Heart right ventricle (tissue), 16 donors: ENCODE data around the gene ZNF778. TPM values are rescaled to one million over a fixed set of nuclear protein-coding genes. Genes with fewer than 3 reads are reported as not detected.
"Not testable (repeated sequence)": the region's sequence is repeated elsewhere in the genome, so short reads cannot be mapped to it uniquely, and the experiment has no call there.

Experiments
- ATAC-seq, 8 donors: fragments of 200-7000 bp; cut with Tn5 transposase; one replicate each; pipeline ENCODE4 v1.9.1; 2020; ENCODE audit warnings: mild to moderate bottlenecking in 8 of 8, moderate library complexity in 8 of 8, moderate number of reproducible peaks in 1 of 8
- DNase-seq, 2 donors: peaks; one replicate each; pipeline ENCODE4 v3.0.0-alpha.2; 2020
- H3K27ac ChIP-seq, 10 donors: fragments of 200-600 bp; sonication (generic) in 2 of 10; one replicate each; pipeline versions ENCODE4 v1.5.0 to v1.8.0; 2020 to 2022; ENCODE audit warnings: mild to moderate bottlenecking in 3 of 10
- H3K27me3 ChIP-seq, 7 donors: fragments of 200-600 bp; one replicate each; pipeline ENCODE4 v1.8.0; 2021 to 2022; ENCODE audit warnings: mild to moderate bottlenecking in 2 of 7
- H3K36me3 ChIP-seq, 9 donors: fragments of 200-600 bp; sonication (generic) in 1 of 9; one replicate each; pipeline versions ENCODE4 v1.5.0 to v1.8.0; 2020 to 2022; ENCODE audit warnings: mild to moderate bottlenecking in 2 of 9
- H3K4me1 ChIP-seq, 9 donors: fragments of 200-600 bp; sonication (generic) in 1 of 9; one replicate each; pipeline versions ENCODE4 v1.5.0 to v1.8.0; 2020 to 2022; ENCODE audit warnings: mild to moderate bottlenecking in 4 of 9
- H3K4me3 ChIP-seq, 10 donors: fragments of 200-600 bp; sonication (generic) in 2 of 10; one replicate each; pipeline versions ENCODE4 v1.5.0 to v1.8.0; 2020 to 2022; ENCODE audit warnings: mild to moderate bottlenecking in 7 of 10, moderate library complexity in 2 of 10
- H3K9me3 ChIP-seq, 11 donors: fragments of 200-600 bp in 10 of 11; sonication (generic) in 2 of 11; one replicate each; pipeline versions ENCODE4 v1.5.0 to v1.8.0; 2013 to 2022; ENCODE audit warnings: mild to moderate bottlenecking in 2 of 11, control low read depth in 1 of 11, moderate library complexity in 1 of 11
- CTCF ChIP-seq, 9 donors: fragments of 200-600 bp; sonication (generic) in 2 of 9; IDR thresholded peaks; one replicate each; pipeline versions ENCODE4 v1.5.0 to v1.8.0; 2021 to 2022; ENCODE audit warnings: antibody characterized with exemption in 9 of 9, mild to moderate bottlenecking in 5 of 9, moderate library complexity in 1 of 9
- WGBS, 2 donors: extraction: QIAGEN DNeasy Blood & Tissue Kit; methylation state at CpG; one replicate each; pipeline ENCODE4 v1.1.7; 2013; ENCODE audit warnings: inconsistent platforms in 1 of 2; 5-methylcytosine and 5-hydroxymethylcytosine counted together
- intact Hi-C, 10 donors: fragments of 100-400 bp; cut with DNase I; formaldehyde crosslinking; loops; one replicate each; pipeline versions ENCODE4 v1.11.1 to v1.14.2; 2022
- polyA plus RNA-seq, 2 donors: library from polyadenylated mRNA; stranded (reverse); fragments of 200-250 nt; gene quantifications; one replicate each; pipeline ENCODE4 v1.2.3, GENCODE V29; 2013
- total RNA-seq, 10 donors: library from RNA; stranded (reverse); fragmentation: NEBNext Ultra II Directional in 3 of 10; extraction: Animal tissue kit (Norgen Biotek cat#: 25700) in 3 of 10; gene quantifications; one replicate each; pipeline versions ENCODE4 v1.2.1 to v1.2.4, GENCODE V29; 2021 to 2023
- donor health status: Arrhythmogenic right ventricular cardiomyopathy.
- donor health status: ischemic (EF 13 %, LVEDD 7.1; RV severe dilation, severe dysfunction).
- donor health status: healthy with polysubstance abuse.
- donor health status: DM: no; HTN: yes; CAD: no.
- donor health status: DM: no; HTN: no; CAD: no.
- donor health status: ischemic (EF 25% LVEDD 6.9; RV normal size, moderate dysfunction).
- donor health status: ischemic (EF 25% LVEDD 5.7; RV mildly dilated, moderate dysfunction).
- donor health status: healthy.
- donor health status: DM: yes; HTN: yes; CAD: no.
- donor health status: Ischemic cardiomyopathy.
- donor health status: ischemic (EF 35%, LVEDD 5.7; RV mildly dilated, moderate dysfunction).
- donor health status: nonischemic (EF 11% LVEDD 7.7; RV severe dilation, severe dysfunction).
- donor health status: DM: yes; HTN: yes; CAD: no.
- donor health status: PGD.
- donor health status: ischemic (EF 29% LVEDD 5.4; RV normal size, mild dysfunction).
- donor health status: nonischemic (EF 23%, LVEDD 6.1; RV moderate dilation, normal function).

The ZNF778 gene
- total and polyA plus RNA-seq, 12 donors: 1.7 to 11.3 (median 8.2) TPM

GRCh38 chr16:89261691-89262563 is 44.4 kb downstream of the ZNF778 start:
- Histone ChIP-seq H3K36me3 (peaks cover 0 to 23% (median 14%) of the 10 kb centered on the region in 9 donors), H3K4me3 (peak overlapping the region in 3 of 10 donors; percentile 3 to 9 (median 7))
- no peak for DNase-seq

GRCh38 chr16:89264800-89265550 is 47.5 kb downstream of the ZNF778 start:
- Histone ChIP-seq H3K27ac (no peak overlapping the region), H3K27me3 (no peaks in the 10 kb centered on the region), H3K9me3 (peaks cover 0 to 16% (median 0%) of the 10 kb centered on the region in 11 donors), H3K4me3 (no peak overlapping the region), H3K36me3 (peaks cover 0 to 46% (median 27%) of the 10 kb centered on the region in 9 donors), H3K4me1 (peaks cover 0 to 5% (median 0%) of the 10 kb centered on the region in 9 donors)
- peak in 1 of 8 donors; percentile 4 for ATAC-seq
- TF ChIP-seq CTCF (IDR thresholded peaks at IDR 0.05): no peak
- WGBS, 2 donors: 91 to 95% methylated on average over 19 of the region's 19 CpGs
- intact Hi-C loops: no loop called here
- DNase-seq: no peak

More at GRCh38 chr16:89261691-89262563, 44.4 kb downstream of the ZNF778 start:
- H3K4me1 ChIP-seq: peaks cover 0 to 13% (median 8%) of the 10 kb centered on the region in 9 donors
- WGBS, 2 donors: 85 to 89% methylated on average over 30 of the region's 30 CpGs
- intact Hi-C loops: no loop called here
- ATAC-seq: peak in 2 of 8 donors; percentile 22 to 58
- no peak overlapping the region for H3K27ac ChIP-seq
- peaks cover 0 to 19% (median 12%) of the 10 kb centered on the region in 7 donors for H3K27me3 ChIP-seq
- no peak for TF ChIP-seq CTCF (IDR thresholded peaks at IDR 0.05)
- H3K9me3 ChIP-seq: peaks cover 0 to 16% (median 0%) of the 10 kb centered on the region in 11 donors

DNA sequence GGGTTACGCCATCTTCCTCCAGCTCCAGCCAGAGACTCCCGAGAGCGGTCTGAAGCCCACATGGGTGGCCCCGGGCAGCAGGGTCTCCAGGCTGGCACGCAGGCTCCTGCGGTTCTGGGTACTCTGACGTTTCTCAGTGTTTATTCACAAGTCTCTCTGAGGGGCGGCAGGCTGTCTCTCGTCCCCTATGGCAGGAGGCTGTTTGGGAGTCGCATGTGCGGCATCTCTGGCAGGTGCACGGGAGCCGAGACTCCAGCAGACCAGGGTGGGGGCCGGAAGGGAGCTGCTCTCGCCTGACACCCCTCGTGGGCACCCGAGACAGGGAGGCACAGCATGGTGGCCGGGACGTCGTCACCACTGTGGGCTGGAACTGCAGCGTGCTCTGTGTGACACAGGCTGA is 48.1 kb downstream of the ZNF778 start:
- no peak overlapping the region for H3K27ac ChIP-seq
- peaks cover 0 to 16% (median 0%) of the 10 kb centered on the region in 11 donors for H3K9me3 ChIP-seq
- no peak overlapping the region for H3K4me3 ChIP-seq
- TF ChIP-seq CTCF (IDR thresholded peaks at IDR 0.05): no peak
- intact Hi-C loops: no loop called here
- ATAC-seq: no peak
- DNase-seq: no peak
- H3K4me1 ChIP-seq: peaks cover 0 to 5% (median 0%) of the 10 kb centered on the region in 9 donors
- H3K36me3 ChIP-seq: peaks cover 0 to 52% (median 34%) of the 10 kb centered on the region in 9 donors
- WGBS, 2 donors: 91 to 93% methylated on average over 21 of the region's 21 CpGs
- H3K27me3 ChIP-seq: no peaks in the 10 kb centered on the region

- H3K27ac ChIP-seq: no peak overlapping the region
- 93 to 94% methylated on average over 17 of the region's 17 CpGs for WGBS, 2 donors
- TF ChIP-seq CTCF (IDR thresholded peaks at IDR 0.05): no peak
- DNase-seq (no peak), ATAC-seq (no peak)
- no peaks in the 10 kb centered on the region for H3K4me1 ChIP-seq
- H3K4me3 ChIP-seq: no peak overlapping the region
- H3K9me3 ChIP-seq: peaks cover 0 to 16% (median 0%) of the 10 kb centered on the region in 11 donors
- intact Hi-C loops: no loop called here
- H3K27me3 ChIP-seq: no peaks in the 10 kb centered on the region
- peaks cover 0 to 62% (median 41%) of the 10 kb centered on the region in 9 donors for H3K36me3 ChIP-seq
These were observed 49.1 kb downstream of the ZNF778 start for GRCh38 chr16:89266521-89267134.

- intact Hi-C loops, H3K27ac ChIP-seq, ATAC-seq, H3K4me1 ChIP-seq, H3K9me3 ChIP-seq, H3K4me3 ChIP-seq, H3K27me3 ChIP-seq, DNase-seq: not testable (repeated sequence)
- 90 to 92% methylated on average over 10 to 11 of the region's 15 CpGs for WGBS, 2 donors
- peaks cover 0 to 73% (median 45%) of the 10 kb centered on the region in 9 donors for H3K36me3 ChIP-seq
These were observed 50.2 kb downstream of the ZNF778 start for GRCh38 chr16:89267746-89268145.
